GOT3 (cell line): Measurements from ENCODE around the gene CCDC88C.

Experiments
- DNase-seq: peaks from one replicate; lab custom pipeline; 2025; ENCODE audit warnings: mixed read lengths; lab: John Stamatoyannopoulos, UW

Gene CCDC88C

DNA sequence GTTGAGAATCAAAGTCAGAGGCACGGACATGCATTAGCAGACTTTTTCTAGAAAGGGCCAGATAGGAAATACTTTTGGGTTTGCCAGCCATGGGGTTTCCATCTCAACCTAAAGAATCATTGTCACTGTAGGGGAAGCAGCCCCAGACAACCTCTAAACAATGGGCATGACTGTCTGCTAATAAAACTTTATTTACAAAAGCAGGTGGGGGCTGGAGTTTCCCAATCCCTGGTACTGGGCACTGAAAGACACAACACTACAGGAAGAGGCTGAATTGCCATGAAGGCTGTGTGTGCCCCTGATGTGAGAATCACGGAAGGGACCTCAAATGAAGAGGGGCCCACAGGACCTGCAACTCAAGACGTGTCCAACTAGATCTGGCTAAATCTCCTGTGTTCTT, 111.1 kb downstream of the CCDC88C start:
- DNase-seq, result no peak

DNA sequence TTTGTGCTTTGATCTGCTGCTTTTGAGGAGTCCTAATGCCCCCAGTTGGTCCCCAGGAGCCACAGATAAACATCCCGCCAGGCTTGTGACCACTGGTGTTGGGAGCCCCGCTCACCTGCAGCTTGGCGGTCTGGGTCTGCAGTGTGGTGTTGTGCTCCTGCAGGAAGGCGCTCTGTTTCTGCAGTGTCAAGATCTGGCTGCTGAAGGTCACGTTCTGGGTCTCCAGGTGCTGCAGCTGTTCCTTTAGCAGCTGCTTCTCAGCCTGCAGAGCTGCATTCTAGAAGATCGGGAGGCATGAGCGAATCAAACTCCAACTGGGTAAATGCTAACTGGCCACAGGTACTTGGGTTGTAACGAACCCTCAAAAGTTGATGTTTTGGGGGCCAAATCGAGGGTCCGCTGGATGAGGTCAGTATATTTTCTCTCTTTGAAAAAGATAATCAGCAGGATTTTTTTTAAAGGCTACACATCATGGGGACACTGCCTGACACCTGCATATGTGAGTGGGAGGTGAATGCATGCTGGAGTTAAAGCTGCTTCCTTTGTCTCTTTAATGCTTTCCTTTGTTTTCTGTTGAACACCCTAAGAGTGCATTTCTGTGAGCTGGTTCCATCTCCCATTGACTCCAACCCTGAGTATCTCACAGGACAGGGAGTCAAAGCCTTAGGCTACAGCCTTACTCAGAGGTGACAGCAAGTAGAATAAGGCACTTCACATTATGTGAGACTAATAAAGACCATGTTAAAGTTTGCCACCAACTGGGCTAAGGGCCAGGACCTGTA, 111.8 kb downstream of the CCDC88C start:
- DNase-seq, result no peak

DNA sequence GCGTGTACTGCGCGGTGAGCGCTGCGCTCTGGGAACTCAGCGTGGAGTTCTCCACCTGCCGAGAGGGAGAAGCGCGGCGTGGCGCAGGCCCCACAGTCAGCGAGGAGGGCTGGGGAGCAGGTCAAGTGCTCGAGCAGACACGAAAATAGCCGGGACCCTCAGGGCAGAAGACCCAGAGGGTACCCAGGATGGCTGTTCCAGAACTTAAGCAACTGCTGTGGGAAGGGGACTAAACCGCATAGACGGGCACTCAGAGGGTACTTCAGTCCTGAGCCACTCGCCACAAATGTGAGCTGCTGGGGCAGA, 113.7 kb downstream of the CCDC88C start:
- no peak for DNase-seq

DNA sequence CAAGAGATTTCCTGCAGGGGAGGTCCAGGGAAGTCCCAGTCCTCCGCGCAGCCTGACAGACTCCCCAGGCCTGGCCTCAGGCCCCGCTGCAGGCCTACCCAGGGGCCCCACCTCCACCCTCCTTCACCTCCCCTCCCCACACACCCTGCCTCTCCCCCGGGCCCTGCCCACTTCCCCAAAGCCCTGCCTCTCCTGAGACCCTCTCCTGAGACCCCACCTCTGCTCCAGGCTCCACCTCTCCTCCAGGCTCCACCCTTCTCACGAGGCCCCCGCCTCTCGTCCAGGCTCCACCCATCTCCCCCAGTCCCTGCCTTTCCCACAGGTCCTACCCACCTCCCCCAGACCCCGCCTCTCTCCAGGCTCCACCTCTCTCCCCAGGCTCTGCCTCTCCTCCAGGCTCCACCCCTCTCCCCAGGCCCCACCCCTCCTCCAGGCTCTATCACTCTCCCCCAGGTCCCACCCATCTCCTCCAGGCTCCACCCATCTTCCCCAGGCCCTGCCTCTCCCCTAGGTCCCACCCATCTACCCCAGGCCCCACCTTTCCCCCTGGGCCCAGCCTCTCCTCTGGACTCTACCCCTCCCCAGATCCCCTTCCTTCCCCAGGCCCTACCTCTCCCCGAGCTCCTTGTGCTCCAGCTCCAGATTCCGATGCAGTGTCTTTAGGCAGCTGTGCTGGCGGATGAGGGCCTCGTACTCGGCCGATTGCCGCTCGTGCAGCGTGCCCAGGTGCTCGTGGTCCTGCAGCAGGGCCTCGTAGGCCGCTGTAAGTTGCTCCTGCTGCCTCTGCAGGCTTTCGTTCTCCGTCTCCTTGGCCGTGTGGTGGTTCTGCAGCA, 114.3 kb downstream of the CCDC88C start:
- no peak for DNase-seq

DNA sequence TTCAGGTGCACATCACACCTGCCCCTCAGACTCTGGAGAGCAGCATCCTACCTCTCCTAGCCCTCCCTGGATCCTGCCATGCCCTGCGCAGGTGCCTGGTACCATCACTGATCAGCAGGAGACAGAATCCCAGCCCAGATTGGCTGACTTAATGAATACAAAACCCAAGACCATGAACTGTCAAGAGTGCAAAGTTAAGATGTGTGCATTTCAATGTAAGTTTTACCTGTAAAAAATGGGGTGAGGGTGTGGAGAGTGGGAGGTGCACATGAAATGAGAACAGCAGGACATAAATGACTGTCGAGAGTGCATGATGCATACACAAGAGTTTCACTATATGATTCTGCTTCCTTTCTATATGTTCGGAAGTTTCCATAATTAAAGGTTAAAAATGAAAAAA, 115.2 kb downstream of the CCDC88C start:
- no peak for DNase-seq

DNA sequence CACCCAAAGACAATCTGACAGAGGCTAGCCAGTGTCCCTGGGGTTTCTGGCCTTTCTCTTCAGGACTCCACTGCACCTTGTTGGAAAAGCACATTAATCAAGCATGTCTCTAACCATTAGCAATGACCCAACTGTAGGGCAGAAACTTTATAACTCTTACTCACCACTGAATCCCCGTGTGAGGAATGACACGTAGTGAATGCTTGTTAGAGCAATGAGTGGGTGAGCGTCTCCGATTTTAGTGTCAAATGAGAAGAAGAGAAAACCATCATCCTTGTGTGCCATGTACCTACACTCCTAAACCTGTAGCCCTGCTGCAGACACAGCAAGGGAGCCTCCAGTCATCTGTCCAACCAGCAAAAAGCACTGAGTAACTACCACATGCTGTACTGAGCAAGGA, 116.7 kb downstream of the CCDC88C start:
- no peak for DNase-seq

DNA sequence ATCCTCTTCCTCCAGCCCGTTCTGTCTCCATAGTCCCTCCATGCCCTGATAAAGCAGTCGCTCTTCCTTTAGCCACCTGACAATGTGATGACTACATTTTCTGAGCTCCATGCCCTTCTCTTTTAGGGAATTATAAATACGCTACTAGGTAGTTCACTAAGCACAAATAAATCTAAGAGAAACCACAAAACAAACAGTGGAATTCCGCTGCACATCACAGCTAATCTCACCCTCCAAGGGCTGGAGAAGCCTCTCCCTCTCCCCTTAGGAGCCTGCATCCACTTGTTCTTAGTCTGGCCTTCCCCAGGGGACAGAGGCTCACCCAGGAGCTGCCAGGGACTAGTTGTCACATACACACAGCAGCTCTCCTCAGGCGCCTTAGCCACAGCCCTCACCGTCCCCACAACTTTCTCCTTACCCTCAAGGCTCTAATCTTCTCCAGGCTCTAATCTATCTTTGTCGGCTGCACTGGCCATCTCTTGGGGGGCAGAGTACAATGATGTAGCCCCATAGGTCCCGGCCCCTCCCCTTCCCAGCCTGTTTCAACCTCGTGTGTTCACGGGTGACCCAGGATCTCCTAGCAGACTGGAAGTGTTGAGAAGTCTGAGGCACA, 117.2 kb downstream of the CCDC88C start:
- no peak for DNase-seq

DNA sequence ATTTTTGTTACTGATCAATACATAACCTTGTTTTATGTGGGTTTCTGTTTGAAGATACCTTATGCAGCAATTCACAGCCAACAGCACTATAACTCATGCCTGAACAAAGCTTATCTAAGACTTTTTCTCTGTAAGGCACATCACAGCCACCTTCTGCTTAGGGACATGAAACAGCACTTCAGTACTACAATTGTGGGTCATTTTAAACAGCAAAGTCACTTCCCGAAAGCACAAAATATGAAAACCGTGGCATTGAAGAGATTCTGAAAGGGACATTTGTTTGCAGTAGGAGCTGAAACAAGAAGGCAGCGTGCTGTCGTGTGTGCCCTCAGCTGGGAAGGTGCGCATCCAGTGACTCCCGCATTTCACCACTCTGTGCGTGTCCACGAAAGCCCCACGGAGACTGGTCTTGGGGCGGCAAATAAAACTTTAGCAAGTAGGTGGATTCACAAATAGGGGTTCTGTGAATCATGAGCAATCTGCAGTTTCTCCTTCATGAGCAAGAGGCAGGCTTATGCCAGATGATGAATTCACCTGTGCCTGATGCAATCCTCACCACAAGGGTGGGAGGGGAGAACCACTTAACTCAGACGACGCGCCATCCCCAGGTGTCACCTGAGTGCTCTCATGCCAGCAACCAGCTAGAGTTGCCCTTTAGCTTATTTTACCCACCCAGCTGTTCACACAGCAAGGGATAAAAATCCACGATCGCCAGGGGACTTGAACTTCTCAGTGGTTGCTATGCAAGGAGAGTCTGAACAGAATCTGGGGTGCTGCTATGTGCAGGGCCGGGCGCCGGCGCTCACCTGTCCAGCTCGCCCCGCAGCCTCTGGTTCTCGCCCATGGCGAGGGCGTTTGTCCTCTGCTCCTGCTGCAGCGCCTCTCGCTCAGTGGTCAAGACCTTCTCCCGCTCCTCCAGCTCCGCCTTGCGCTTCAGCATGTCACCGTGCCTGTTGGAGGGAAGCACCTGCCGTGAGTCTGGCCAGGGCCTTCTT, 118.2 kb downstream of the CCDC88C start:
- DNase-seq, result no peak

DNA sequence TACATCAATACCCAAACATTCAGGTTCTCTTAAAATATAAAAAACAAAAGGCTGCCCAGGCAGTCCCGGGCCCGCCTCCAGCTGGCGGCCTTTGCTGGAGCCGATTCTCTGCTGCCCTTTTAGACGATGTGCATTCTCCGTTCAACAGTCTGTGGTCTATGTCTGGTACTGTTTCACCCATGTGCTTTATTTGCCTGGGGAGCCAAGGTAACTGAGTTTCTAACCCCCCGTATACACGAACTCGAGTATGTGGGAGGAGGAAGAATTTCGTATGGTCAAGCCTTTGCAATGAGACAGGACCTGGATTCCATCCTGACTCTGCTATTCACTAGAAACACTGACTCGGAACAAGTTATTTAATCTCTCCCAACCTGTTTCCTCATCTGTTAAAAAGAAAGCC, 119.0 kb downstream of the CCDC88C start:
- no peak for DNase-seq

DNA sequence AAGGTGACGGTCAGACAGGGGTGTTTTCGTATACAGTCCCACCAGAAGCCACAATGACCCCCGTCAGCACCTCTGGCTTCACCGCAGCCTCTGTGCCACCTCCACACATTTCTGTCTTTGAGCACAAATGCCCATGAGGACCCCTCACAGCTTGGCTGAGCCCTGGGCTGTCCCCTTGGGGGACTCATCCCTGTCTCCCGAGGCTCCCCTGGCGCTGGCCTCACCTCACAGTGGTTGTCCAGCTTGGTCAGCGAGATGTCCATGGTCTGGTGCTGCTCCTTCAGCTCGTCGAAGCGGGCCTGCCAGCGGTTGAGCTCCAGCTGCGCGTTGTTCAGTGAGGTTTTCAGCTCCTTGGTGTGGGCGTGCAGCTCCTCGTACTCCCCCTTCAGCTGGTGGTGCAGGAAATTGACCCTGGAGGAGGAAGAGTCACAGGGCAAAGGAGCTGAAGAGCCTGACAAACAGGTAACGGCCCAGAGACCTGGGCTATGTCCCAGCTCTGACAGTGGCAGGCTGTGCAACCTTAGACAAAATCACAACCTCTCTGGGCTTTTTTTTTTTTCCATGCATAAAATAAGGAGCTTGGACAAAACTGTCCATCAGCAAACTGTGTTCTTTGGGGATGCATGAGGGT, 120.4 kb downstream of the CCDC88C start:
- no peak for DNase-seq

DNA sequence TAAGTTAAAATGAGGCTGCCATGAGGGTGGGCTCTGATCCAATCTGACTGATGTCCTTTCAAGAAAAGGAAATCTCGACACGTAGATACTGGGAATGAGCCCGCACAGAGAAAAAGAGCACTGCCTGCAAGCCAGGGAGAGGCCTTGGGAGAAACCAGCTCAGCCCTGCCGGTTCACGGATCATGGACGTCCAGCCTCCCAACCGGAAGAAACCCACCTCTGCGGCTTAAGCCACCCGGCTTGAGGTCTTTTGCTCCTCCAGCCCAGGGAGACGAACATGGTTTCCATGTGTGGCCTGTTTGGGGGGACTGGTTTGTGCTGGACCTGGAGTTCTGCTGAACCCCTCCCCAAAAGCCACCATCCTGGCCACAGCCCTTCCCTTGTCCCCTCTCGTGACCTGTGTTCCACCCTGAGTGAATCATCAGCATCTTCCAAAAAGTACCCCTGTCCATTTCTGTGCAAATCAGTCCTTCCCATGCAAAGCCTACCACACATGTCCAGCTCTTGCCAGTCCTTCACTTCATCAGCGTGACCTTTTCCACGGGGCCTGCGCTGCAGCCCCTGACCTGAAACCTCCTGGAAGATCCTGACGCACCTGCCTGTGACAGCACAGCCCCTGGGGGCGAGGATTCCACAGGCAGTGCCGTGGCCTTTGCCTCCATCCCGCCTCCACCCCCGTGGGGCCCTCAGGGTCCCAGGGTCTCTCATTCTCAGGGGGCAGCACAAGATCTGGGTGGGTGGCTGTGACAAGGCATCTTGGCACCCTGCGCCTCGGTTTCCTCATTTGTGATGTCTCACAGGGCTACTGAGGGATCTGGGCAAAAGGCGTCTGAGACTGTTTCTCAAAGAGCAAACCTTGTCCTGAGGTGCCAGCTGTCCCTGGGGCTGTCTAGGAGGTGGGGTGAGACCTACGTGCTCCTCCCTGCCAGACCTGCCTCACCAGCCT, 121.5 kb downstream of the CCDC88C start:
- no peak for DNase-seq

DNA sequence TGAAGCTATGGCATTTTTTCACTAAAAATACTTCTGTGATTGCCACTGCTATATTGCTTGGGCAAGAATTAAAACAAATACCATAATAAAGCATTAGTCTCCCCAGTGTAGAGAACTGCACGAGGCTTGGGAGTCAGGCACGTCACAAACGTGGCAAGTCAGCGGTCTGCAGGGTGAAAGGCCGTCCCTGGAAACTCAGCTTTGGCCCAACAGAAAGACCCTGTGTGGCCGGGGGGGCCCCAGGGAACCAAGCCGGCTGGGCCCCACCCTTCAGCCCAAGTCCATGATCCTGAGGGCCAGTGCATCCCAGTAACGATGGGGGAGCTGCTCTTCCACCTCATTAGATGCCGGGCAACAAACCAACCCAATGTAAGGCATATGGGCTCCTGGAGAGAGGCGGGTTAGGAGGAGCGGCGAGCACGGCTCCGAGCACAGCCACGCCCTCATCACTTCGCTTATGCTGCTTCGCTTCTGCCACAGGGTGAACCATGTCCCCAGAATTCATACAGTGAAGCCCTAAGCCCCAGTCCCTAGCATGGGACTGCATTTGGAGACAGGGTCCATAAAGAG, 122.3 kb downstream of the CCDC88C start:
- DNase-seq, result no peak

DNA sequence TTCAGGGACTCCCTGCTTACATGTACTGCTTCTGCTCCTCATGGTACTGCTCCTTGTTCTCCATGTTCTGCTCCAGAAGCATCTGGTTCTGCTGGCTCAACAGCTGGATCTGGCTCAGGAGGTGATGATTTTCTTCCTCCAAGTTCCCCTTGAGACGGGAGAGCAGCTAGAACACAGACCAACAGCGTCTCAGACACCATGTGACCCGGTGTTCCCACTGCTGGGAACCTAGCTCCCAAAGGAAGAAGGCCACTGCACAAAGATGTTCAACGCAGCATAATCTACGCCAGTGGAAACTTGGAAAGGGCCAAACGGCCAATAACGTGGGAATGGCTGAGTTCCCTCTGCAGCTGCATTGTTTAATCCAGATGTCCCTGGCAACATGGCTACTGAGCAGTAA, 123.5 kb downstream of the CCDC88C start:
- DNase-seq, result no peak

DNA sequence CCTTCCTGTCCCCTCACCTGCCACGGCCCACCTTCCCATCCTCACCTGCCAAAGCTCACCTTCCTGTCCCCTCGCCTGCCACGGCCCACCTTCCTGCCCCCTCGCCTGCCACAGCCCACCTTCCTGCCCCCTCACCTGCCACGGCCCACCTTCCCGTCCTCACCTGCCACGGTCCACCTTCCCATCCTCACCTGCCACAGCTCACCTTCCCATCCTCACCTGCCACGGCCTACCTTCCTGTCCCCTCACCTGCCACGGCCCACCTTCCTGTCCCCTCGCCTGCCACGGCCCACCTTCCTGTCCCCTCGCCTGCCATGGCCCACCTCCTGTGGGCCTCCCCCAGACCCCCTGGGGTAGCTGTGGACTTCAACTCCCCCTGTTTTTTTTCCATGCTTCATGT, 124.3 kb downstream of the CCDC88C start:
- no peak for DNase-seq

DNA sequence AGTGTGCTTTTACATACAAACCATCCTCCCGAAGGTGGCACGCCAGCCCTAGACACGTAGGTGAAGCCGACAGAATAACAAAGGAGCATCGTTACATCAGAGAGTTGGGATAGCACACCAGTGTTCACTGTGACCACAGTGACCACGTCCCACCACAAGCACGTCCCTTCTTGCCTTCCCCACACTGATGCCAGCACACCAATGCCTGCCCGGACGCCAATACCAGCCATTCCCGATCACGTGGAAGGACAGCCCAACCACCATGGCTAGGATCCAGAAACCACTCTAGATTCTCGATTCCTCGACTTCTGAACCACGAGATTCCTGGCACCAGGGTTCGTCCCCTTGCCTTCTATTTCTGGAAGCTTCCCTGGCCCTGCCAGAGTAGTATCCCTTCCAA, 125.1 kb downstream of the CCDC88C start:
- no peak for DNase-seq

DNA sequence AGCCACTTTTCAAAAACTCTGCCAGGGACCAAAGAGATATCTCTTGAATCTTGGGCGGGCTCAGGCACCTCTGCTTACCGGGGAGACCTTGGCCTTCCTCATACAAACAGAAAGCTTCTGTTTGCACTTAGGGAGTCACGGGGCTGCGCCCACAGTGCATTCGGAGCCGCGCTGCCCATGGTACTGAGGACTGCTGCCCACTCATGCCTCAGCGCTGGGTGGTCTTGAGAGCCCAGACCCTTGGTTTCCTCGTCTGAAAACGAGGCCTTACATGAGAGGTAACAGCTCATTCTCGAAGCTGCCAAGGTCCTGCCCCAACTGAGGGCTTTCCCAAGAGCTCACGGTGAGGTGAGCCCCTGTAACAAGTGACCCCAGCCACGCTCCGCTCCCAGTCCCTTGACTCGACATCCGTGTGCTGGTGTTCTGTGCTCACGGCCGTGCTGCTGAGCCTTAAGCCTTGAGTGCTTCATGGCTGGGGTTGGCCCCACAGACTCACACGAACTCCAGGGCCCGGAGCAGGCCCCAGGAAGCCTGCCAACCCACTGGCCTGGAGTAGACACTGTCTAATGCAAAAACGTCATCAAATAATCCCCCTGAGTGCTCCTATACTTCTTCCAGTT, 125.7 kb downstream of the CCDC88C start:
- DNase-seq, result no peak

DNA sequence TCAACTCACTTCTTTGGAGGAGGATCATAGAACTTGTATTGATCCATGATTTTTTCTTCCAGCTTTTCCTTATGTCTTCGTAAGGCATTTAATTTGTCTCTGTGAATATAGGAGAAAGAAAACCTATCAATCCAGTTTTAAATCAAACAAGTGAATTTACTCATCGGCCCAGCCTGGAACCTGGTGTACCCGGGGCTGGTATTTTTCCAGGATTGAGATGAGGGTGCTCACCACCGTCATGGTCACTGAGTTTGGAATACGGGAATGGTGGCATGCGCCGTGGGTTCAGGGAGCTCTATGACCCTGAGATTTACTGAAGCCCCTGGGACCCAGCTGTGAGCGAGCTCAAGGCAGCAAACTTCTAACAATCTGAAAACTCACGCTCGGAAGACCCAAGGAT, 126.6 kb downstream of the CCDC88C start:
- no peak for DNase-seq

DNA sequence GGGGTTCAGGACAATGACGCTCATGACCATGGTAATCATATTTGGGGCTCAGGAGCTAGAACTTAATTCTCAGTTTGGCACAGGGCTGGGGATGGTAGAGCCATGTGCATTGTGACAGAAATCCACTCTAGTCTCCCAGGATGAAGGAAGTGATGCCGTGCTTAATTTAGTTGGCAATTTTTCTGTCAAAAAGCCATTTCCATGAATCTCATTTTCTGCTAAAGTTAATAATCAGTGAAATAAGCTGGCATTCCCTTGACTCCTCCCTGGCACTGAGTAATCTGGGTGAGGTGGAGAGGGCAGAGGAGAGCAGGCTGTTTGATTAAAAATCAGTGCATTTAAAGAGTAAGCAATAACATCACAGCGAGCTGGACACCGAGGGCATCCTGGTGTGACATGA, 128.2 kb downstream of the CCDC88C start:
- no peak for DNase-seq

DNA sequence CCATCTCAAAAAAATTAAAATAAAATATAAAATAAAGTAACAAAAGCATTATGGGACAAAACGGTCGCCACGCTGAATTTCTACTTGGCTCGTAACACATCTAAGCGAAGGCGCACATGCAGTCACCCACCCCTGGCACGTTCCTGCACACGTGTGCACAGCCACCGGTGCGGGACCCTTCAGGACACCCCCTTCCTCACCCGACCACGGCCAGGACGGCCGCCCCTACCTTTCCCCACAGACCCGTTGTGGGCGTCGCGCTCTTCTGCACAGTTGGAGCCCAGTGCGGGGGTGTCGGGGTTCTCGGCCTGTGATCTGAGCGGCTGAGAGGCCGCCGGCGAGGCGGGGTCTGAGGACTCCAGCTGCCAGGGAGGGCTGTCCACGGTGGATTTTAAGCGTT, 128.7 kb downstream of the CCDC88C start:
- DNase-seq, result no peak

DNA sequence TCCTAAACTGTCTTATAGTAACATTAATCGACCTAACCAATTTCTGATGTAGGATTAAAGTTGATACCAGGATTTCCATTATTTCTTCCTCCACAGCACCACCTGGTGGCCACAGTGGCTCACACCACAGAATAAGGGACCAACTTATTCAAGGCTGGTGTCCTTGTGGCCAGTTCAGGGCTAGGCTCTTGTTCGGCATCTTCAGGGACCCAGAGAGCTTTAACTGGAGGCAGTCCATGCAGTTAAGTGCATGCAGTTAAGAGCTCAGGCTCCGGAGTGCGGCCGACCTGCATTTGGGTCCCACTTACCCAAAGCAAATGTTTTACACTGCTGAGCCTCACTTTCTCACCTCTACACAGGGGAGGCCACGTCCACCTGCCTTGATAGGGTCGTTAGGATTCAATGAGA, 131.1 kb downstream of the CCDC88C start:
- DNase-seq, result no peak
